Kidney glomerular epithelial cell (primary cell): Measurements from ENCODE around the gene REN.

Experiments used
- DNase-seq: peaks from one replicate; lab custom pipeline; 2025; lab: John Stamatoyannopoulos, UW

The REN gene

GRCh38 chr1:204190212-204191211 is 24.4 kb upstream of the REN start:
- no peak for DNase-seq

DNA sequence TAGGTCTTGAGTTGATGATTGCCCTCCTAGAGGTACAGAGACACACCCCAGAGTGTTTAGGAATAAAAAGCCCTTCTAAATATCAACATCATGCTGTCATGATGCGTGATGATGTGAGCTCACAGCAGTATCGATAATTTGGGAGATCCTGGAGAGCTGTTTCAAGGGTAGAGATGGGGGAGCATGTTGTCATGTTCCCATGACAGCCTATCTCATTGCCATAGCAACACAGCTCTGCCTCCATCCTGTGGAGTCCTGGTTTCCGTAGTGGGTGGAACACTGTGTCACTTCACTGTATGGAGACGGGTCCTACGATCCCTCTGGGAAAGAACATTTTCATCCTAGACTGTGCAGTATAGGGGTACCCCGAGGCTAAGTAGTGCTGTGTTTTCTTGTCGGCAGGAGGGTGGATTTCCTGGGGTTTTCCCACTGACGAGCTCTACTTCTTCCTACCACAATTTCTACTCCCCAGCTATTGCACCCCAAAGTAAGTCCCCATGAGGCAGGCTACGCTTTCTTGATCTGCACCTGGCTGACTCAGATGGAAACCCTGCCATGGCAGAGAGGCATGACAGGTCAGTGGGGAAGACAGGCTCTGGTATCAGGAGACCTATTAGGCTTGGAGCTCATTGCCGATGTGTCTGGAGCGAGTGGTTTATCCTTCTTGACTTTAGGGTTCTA is 23.0 kb upstream of the REN start:
- DNase-seq = no peak

DNA sequence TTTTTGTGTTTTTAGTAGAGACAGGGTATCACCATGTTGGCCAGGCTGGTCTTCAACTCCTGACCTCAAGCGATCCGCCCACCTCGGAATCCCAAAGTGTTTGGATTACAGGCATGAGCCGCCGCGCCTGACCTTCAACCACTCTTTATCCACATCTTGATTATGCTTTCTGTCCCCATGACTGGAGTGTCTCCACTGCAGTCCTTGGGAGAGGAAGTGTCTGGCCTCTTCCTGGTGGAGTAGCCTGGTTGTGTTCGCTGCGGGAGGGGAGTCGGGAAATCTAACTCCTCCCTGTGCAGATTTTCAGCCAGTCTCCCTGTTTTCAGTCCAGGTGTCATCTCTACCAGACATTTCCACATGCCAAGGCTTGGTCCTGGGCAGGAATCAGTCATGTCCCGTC is 20.5 kb upstream of the REN start:
- DNase-seq = no peak

DNA sequence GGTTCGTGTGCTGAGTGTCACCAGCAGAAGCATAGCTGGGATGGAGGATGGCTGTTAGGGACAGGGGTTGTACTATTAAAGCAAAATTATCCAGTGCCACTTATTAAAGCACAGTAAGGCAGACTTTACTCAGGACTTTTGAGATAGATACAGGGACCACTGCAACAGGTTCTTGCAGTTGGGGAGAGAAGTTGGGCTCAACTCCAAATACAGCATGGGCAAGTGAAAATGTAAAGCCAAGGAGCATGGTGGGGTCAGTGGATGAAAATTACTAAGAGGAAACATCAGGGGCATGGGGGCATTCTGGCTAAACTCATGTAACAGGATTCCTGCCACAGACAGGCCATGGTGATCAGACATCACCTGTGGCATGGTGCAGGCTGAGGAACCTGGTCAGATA is 15.0 kb upstream of the REN start:
- DNase-seq = no peak

DNA sequence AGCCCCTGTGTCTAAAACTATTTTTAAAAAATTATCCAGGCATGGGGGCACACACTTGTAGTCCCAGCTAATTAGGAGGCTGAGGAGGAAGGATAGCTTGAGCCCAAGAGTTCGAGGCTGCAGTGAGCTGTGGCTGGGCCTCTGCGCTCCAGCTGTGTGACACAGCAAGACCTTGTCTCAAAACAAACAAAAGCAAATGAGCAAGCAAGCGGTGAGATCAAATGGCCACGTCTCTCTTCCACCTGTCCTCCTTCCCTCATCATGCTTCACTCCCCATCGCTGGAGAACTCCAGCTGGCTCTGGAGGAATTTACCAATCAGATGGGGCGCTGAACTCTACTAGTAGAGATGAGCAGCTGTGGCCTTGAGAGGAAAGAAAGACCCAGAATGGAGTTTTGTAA is 14.0 kb upstream of the REN start:
- no peak for DNase-seq

- DNase-seq = no peak
Measured at GRCh38 chr1:204178487-204179281, 12.5 kb upstream of the REN start.

DNA sequence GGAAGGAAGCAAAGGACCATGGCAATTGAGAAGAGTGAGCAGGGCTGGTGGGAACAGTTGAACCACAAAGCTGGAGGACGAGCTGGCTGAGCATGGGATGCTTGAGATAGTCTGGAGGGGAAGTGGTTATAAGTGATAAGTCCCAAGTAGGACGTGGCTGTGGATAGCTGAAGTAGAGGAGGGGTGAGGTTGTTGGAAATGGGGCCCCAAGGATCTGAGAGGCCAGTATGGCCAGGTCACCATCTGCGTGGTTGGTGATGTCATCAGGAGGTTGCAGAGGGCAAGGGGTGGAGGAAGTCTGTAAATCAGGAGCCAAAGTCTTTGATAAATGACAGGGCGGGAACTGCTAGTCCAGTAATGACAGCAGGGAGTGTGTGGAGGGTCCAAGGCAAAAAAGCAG is 11.0 kb upstream of the REN start:
- DNase-seq = no peak

DNA sequence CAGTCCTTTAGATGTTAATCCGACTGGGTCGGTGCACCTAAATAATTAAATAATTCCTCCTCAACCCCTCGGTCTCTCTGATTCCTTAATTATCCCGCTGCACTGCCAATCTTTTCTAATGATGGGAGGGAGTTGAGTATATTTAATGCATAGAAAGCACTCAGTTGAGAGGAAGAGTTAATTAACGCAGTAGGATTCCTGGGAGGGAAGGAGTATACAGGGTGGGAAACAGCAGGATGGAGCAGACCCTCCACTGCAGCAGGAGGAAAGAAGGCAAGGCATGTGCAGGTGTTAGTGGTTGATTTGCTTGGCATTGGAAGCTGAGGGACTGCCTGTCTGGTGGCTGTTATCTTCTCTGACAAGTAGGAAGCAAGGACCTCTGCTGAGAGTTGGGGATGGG is 9.9 kb upstream of the REN start:
- no peak for DNase-seq

GRCh38 chr1:204174958-204175357 is 8.8 kb upstream of the REN start:
- DNase-seq = no peak

DNA sequence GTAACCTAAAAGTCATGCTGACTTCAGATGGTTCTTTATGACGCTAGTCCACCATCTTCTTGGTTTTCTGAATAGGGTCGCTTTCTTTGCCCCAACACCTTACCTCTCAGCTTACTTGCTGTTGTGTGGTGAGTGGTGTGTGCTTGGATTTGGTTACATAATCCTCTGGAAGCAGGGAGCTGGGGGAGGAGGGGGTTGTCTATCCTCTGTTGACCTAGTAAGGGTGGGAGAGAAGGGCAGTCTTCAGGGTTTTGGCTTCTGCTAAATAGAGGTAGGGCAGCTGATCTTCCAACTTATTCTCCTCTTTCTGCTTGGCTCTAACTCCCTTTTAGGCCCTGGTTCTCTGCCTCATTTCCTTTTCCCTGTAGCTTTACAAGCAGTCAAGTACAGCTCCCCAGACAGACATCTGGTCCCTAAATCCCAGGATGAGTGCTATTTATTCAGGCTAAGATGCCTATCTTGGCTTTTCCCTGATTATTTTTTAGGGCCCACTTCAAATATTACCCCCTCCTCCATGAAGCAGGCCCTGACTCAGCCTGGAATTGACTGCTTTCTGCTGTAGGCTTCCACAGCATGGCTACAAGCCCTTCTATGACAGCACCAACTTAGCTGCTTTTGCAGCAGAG is 6.4 kb upstream of the REN start:
- no peak for DNase-seq

DNA sequence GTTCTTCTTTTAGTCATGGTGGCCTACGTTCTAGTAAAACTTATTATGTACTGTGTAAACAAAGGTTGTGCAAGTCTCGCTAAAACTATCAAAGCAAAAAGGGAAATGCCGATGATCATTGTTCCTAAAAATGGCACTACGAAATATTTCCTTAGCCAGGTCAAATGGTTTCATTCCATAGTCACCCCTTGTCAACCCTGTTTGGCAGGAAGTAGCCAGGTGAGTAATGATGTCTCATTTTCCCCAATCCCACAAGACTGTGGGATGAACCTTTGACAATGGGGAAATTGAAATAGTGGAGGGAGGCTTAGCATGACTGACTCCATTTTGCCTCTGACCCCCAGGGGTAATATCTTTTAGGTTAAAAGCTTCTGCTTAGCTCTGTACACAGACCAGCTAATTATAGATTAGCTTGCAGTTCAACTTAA is 5.6 kb upstream of the REN start:
- peak; percentile 84 for DNase-seq

- DNase-seq = no peak
Measured at GRCh38 chr1:204170494-204171155, 4.5 kb upstream of the REN start.

DNA sequence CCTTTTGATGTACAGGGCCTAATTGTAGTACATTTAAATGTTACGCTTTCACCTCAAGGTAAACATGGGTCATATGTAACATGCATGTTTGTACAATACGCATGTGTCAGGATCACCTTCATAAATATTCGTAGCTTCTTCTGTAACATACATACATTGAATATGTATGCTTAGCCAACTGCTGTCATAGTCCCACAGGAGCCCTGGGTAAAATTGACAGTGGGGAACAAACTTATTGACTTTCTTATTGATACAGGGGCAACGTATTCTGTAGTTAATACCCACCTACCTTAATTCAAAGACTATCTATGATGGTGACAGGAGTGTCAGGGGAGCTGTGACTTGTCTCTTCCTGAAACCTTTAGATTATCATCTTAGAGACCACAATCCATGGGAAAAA is 3.7 kb upstream of the REN start:
- DNase-seq = no peak

- DNase-seq = no peak
Measured at GRCh38 chr1:204167730-204168129, 1.6 kb upstream of the REN start.

- peak; percentile 57 for DNase-seq
Measured at GRCh38 chr1:204162494-204163074, 3.6 kb downstream of the REN start.

- no peak for DNase-seq
Measured at GRCh38 chr1:204161609-204162493, 4.3 kb downstream of the REN start.

DNA sequence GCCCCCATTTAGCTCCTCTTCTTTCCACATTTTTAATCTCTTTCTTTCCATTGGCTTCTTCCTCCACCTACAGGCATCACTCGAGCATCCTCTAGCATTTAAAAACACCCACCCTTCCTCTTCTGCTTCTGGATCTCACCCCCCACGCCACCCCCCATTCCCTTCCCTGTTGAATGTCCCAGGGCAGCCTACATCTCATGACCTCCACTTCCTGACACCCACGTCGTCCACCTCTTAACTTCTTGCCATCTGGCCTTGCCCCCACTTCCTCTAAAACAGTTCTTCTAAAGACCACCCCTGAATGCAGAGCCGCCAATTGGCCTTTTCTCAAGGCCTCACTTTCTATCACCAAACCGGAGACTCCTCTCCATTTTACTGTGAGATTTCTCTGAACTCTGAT is 8.2 kb downstream of the REN start:
- no peak for DNase-seq

DNA sequence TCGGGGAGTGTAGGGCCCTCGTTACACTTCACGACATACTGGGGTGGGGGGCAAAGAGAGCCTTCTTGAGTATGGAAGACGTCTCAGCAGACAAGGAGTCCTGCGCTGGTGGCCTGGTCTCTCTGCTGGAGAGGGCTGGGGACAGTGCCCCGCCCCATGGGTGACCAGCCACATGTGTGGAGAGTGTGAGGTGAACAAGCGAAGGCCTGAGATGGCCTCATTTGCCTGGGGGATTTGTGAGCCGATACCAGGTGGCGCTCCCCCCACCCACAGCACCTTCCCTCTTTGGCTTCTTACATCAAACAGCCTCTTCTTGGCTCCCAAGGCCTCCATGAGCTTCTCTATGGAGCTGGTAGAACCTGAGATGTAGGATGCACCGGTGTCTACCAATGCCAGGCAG is 10.3 kb downstream of the REN start:
- DNase-seq = no peak

DNA sequence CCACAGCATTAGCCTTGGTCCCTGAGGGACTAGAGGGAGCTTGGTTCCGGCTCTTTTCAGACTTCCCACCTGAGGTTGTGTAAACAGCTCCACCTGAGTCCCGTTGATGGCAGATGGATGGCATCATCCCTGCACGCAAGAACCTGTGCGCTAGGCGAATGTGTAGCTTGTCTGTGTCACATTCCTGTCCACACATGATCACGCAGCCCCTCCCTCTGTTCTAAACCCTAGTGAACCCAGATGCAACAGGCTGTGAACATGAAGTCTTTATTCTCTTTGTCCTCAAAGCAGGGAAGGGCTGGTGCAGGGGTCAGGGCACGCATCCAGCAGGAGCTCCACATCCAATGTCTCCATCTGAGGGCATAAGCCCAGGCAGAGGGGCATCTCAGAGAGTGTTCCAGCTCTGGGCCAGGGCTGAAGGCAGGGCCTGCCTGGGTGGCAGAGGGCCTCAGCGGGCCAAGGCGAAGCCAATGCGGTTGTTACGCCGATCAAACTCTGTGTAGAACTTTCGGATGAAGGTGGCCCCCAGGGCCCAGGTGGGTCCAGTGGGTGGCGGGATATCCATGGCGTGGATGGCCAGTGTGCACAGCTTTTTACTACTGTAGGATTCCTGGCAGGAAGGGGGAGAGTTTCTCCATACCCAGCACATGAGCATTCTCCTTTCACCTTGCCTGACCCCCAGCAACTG is 11.4 kb downstream of the REN start:
- no peak for DNase-seq
